GM19455 (cell line): ENCODE results near the gene SSX2IP.
"Not testable (repeated sequence)": the region's sequence is repeated elsewhere in the genome, so short reads cannot be mapped to it uniquely, and the experiment has no call there.

Experiments
- ATAC-seq: cut with Tn5 transposase; IDR thresholded peaks from one replicate; pipeline ENCODE4 v1.9.1; 2021; ENCODE audit not compliant: unreplicated experiment

SSX2IP gene, protein sequence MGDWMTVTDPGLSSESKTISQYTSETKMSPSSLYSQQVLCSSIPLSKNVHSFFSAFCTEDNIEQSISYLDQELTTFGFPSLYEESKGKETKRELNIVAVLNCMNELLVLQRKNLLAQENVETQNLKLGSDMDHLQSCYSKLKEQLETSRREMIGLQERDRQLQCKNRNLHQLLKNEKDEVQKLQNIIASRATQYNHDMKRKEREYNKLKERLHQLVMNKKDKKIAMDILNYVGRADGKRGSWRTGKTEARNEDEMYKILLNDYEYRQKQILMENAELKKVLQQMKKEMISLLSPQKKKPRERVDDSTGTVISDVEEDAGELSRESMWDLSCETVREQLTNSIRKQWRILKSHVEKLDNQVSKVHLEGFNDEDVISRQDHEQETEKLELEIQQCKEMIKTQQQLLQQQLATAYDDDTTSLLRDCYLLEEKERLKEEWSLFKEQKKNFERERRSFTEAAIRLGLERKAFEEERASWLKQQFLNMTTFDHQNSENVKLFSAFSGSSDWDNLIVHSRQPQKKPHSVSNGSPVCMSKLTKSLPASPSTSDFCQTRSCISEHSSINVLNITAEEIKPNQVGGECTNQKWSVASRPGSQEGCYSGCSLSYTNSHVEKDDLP

DNA sequence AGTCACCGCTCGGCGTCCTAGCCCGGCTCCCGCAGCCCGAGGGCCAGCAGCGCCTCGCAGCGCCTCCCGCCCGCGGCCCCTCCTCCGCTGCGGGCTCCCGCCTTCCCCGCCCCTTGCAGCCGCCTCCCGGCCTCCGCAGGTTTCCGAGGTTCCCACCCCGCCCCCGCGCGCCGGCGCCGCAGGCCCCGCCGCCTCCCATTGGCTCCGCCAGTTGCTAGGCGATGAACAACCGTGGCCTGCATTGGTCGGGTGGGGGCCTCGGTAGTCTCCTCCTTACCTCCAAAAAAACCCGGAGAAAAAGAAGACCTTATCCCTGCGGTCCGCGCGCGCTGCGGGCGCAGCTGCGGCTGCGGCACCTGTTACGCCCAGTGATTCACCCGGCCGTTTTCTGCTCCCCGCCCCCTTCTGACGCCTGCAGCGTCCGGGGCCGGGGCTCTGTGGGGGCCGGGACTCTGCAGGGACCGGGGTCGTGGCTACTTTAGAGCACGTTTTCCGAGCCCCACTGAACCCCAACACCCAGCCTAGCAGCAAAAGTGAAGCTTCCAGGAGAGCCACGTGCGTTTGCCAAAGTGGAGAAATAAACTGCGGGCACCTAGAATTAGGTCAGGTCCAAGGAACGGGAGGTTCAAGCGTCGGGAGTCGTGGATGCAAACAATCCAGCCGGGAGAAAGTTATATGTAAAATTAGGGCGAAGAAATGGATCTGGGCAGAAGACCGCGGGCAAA, at the start of gene SSX2IP:
SSX2IP (minus strand) TSS at position 65 of the 725 bp plus-strand sequence. CDS start 19,242 bp downstream, outside the sequence.
- ATAC-seq = peak; percentile 94

DNA sequence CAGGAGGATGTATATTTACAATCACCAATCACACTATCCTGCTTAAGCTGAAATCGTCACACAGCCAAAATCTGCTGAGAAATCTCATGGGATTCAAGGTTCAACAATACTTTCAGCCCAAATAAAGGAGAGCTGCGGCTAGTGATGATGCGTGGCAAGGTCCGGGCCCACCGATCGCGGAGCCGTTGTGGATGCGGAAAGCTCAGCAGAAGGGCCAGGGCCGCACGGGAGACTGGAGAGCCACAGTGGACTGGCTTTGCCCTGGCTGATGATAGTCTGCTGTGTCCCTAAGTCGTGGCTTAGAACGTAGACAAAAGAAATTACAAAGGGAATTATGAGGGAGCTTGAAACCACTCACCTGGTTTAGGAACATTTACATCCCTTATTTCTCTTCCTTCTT, 48.0 kb upstream of the SSX2IP start:
- ATAC-seq = no peak

DNA sequence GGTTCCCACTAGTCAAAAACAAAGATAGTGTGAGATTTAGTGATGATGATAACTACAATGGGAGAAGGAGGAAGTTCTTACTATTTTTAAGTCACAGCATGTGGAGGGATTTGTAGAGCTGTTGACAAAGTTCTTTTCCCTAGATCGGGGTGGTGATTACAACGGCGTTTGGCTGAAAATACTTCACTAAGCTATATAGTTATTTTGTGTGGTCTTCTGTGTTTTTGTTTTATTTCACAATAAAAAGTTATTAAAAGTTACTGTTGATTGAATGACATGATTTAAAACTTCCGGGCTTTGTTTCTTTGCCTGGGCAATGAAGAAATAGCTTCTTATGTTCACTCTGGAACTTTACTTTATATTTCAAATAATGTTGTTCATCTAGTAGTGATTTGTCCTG, 47.3 kb upstream of the SSX2IP start:
- ATAC-seq = no peak

DNA sequence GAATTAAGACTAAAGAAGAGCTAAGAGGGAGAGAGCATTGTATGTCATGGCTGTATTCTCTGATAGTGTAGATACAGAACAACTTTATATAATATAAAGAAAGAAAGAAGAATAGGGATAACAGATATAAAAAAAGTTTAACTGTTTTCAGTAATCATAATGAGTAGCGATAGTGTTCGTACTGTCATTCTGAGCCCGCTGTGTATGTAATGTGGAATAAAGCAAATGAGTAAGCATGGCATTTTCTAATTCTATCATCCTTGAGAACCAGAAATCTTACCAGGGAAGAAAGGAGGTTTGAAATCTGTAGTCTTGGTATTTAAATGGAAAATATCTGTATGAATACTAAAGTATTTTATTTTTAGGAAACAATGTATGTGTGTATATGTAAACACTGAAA, 46.7 kb upstream of the SSX2IP start:
- no peak for ATAC-seq

DNA sequence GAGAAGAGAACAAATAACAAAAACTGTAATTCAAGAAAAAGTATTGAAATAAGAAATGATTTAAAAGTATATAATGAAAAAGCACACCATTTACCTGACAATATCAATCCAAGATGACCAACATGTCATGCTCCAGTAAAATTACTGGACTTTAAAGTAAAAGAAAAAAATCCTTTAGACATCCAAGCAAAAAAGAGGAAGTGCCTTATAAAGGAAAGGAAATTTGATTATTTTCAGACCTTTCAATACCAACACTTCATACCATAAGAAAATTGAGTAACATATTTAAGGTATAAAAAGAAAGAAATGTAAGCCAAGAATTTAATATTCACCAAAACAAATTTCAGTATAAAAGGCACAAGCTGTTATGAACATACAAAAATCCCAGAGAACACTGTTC, 46.2 kb upstream of the SSX2IP start:
- ATAC-seq = no peak

DNA sequence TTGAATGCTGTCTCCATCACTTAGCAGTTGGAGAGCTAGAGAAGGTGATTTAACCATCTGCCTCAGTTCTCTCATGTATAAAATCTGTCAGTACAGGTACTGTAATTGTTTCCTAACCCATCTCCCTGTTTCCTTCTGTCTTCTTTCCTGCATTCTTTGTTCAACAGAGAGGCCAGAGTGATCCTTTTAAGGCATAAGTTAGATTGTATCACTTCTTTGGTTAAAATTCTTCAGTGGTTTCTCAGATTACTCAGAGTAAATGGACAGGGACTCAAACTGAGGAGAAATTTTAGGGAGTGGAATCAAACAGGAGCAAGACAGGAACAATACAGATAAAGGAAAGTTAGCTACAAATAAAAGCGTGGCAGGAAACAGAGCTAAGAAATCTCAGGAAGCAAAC, 45.2 kb upstream of the SSX2IP start:
- no peak for ATAC-seq

DNA sequence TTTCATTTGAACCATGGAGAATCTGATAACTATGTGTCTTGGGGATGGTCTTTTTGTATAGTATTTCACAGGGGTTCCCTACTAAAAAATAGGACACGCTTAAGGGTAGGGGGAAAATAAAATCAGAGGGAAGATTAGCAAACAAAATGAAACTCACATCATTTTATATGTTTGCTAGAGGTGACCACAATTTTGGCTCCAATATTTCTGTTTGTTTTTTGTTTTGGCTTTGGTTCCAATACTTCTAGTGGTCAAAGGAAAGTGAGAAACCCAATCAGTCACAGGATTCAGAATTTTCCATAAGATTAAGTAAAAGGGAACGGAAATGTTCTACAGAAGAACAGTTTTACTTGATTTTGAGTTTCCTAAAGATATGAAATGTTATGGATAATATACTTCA, 42.3 kb upstream of the SSX2IP start:
- ATAC-seq = no peak

DNA sequence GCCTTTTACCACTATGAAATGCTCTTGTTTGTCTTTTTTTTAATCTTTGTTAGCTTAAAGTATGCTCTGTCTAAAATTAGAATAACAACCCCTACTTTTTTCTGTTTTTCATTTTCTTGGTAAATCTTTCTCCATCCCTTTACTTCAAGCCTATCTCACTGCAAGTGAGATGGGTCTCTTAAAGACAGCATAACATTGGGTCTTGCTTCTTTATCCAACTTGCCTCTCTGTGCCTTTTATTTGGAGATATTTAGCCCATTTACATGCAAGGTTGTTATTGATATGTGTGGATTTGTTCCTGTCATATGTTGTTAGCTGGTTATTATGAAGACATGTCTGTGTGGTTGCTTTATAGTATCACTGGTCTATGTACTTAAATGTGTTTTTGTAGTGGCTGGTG, 41.3 kb upstream of the SSX2IP start:
- ATAC-seq = no peak

DNA sequence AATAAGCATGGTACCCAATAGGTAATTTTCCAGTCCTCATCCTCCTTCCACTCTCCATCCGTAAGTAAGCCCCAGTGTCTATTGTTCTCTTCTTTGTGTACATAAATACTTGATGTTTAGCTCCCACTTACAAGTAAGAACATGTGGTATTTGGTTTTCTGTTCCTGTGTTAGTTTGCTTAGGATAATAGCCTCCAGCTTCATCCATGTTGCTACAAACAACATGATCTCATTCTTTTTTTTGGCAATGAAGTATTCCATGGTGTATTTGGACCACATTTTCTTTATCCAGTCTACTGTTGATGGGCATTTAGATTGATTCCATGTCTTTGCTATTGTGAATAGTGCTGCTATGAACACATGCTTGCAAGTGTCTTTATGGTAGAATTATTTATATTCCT, 37.5 kb upstream of the SSX2IP start:
- ATAC-seq = not testable (repeated sequence)

DNA sequence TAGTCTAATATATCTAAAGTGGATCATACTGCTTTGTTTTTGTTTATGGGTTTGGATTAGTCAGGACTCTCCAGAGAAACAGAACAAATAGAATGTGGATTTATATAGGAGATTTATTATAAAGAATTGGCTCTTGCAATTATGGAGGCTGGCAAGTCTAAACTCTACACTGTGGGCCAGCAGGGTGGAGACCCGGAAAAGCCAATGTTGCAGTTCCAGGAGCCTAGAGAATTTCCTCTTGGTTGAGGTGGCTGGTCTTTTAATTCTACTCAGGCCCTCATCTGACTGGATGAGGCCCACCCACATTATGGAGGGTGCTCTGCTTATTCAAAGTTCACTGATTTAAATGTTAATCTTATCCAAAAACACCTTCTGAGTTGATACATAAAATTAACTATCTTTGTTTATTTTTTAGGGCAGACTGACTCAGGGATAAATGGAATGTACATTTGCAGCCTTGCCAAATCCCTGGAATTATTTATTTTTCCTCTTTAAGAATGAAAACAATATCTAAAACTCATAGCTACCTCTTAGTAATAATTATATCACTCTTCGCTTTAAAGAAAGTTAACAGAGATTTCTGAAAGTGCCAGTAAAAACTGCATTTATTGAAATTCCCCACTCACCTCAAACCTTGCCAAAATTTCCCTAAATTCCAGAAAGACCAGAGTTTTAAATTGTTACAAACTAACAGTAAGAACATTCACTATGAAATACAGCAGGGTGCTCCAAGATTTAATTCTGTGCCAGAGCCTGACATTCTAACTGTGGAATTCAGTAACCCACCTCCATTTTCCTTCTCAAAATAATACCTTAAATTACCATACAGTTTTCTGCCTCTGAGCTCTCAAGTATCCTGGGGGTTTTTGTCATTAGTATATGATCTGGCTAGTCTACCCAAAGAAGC, 36.6 kb upstream of the SSX2IP start:
- no peak for ATAC-seq

DNA sequence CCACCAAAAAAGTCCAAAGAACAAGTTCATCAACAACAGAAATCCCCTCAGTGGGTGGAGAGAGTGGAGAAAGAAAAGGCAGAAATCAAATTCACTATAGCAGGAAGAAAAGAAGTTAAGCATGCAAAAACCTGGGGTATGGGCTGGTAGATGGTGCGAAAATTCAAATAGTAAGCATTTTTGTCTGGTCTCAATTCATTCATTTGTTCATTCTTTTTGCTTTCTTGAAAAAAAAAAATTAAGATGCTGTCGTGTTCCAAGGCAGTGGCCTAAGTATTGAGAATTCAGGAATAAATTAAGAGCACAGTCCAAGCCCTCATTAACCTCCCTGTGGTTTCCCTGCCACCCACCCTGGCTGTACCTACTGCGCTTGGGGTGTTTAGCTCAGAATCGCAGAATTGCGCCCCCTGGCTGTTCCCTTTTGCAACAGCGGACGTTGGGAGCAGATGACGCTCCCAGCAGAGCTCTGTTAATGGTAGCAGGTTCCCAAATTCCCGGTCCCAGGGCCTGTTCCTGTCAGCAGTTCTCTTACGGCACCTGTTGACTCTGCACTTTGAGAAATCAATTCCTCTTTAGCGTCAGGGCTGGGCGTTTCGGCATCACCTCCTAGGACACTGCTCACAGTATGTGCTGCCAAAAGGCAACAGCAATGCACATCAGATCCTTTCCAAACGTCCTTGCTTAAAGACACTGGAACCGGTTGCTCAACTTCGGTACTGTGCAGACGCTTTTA, 34.0 kb upstream of the SSX2IP start:
- ATAC-seq = no peak

DNA sequence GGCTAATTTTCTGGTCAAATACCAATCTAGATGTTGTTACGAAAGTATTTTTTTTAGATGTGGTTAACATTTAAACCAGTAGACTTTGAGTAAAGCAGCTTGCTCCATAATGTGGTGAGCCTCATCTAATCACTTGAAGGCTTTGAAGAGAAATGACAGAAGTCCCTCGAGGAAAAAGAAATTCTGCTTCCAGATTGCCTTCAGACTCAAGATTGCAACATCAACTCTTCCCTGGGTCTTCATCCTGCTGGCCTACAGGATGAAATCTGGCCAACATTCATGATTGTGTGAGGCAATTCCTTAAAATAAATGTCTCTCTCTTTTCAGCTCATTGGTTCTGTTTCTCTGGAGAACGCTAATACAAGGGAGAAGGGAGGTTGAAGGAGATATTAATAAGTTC, 32.5 kb upstream of the SSX2IP start:
- no peak for ATAC-seq

DNA sequence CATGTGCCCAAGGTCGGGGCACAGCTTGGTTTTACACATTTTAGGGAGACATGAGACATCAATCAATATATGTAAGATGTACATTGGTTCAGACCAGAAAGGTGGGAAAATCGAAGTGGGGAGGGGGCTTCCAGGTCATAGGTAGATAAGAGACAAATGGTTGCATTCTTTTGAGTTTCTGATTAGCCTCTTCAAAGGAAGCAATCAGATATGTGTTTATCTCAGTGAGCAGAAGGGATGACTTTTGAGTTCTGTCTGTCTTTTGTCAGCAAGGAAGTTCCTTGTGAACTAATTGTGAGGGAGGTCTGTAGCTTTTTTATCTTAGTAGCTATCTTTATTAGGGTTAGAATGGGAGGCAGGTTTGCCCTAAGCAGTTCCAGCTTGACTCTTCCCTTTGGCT, 31.6 kb upstream of the SSX2IP start:
- ATAC-seq = not testable (repeated sequence)

DNA sequence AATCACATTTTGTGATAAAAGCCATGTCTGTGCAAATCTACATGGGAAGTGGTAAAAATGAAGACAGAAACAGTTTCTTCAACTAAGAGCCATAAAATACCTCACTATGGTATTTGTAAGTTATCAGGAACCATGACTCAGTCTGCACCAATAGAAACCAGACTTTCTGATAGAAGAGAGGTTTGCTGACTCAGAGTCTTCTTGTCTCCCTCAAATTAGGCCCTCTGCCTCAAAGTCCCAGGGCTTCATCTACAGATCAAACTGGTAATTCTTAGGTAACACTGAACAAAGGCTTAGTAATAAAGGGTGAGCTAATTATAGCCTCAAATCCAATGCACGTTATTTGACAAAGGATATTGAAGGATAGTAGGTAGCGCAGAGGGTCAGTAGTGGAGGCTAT, 30.9 kb upstream of the SSX2IP start:
- ATAC-seq = no peak

DNA sequence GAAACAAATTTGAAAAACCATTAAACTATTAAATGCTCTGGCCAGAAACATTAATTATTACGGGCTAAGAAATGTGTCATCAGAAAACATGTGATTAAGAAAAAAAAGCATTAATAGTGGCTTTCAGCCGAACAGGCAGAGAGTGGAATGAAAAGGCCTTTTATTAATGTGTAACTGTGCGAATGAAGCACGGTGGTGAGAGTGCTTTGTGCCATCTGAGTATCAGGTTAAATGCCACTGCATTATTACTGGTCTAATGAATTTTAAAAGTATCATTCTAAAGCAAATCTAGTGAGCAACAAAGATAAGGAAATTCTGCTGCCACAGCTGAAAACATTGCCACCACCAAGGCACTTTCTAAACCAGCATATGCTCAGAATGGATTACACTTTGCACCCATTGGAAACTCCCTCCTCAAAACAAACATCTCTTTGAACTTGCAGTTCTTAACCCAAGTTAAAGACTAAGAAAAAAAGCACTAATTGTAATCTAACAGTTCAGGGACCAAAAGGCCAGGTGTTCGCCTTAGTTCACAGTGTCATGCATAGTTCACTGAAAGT, 30.0 kb upstream of the SSX2IP start:
- no peak for ATAC-seq

DNA sequence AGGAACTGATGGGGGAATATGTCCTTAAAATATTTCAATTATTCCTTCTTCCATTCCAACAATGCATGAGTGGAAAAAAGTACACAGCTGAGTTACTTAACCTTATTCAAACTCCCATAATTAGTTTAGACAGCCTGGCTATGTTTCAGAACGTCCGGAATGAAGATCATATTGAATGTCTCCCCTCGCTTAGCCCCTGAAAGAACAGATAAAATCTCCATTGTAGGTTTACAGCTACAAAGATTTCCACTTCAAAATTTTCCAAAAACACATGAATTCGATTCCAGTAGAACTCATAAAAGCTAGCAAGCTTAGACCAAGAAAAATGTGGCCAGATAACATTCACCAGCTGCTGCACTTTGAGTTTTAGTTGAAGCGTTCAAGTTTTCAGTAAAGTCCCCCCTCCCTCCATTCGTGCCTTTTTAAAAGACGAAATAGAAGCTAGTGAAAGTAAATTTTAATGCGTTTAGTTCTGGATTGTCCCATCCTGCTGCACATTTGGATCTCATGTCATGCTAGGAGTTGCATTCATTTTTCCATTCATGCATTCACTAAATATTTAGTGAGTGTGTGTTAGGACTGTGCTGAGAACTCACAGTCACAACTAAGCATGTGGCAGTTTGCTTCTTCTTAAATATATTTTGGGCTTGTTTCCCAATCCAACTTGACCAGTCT, 29.4 kb upstream of the SSX2IP start:
- ATAC-seq = no peak

DNA sequence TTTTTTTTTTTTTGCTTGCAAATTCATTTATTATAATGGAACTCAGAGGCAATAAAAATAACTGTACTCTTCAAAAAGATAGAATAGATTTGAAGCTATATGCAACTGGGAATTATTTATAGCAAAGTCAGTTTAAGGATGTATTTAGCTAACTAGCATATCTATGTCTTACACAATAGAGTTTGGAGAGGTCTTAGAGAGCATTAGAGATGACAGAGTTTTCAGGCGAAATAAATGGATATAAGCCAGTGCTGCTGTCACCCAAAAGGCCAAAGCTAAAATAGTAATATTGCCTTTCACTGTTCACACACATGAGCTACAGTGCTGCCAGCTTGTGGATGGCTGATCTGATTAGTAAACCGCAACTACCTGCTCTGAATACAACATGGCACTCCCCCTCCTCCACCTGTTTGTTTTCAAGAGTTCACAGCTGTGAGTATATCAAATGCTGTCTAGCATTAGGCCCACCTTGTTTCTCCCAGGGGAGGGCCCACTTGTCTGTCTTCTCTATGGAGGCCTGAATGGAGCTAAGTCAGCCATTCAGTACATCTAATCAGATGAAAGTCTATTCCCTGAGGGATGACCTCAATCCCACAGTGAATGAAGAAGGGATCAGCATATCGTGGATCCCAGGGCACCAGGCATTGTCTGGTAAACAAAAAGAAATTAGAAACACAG, 25.2 kb upstream of the SSX2IP start:
- no peak for ATAC-seq

DNA sequence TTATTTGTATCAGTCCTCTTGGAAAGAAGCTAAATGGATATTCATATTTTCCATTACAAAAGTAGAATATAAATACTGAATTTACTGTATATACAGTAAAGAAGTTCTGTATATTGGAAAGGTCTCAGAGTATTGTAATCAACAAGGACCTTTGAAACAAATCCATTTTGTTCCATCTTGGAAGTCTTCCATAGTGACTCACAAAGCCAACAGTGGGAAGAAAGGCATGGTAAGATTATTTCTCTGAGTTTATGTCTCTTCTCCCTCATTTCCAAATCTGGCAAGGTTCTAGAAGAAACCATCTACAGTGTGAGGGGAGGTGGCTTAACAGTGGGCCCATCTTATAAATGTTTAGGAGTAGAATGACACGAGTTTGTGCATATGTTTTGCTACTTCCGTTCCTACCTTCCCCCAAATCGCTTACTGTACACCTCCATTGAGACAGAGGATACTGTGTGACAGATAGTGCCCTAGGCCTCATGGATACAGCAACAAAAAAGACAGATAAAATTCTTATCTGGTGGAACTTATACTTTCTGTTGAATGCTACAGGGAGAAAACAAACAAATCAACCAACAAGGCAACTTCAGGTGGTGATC, 22.1 kb upstream of the SSX2IP start:
- ATAC-seq = no peak

DNA sequence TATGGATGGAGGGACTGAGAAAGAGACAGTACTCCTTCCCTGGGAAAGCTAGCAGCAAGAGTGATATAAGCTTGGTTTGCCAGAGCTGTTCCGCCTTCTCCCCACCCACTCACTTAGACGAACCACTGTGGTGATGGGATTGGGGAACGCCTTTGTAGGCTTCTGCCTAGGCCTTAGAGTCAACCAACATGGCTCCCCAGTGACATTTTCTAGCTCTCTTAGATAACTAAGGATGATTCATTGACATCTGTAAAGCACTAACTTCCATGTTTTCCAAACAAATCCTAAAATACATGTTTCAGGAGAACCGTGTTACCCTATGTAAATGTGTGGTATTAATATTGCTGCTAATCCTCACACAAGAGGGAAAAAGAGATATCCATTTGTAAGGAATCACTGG, 21.6 kb upstream of the SSX2IP start:
- no peak for ATAC-seq
